NCI-H510A treated with DMSO at 0.1 percent for 48 hours (cell line): ENCODE measurements around the gene CLIP4.

ENCODE experiments used
- DNase-seq: peaks from one replicate; lab custom pipeline; 2025; lab: John Stamatoyannopoulos, UW

The CLIP4 gene

DNA sequence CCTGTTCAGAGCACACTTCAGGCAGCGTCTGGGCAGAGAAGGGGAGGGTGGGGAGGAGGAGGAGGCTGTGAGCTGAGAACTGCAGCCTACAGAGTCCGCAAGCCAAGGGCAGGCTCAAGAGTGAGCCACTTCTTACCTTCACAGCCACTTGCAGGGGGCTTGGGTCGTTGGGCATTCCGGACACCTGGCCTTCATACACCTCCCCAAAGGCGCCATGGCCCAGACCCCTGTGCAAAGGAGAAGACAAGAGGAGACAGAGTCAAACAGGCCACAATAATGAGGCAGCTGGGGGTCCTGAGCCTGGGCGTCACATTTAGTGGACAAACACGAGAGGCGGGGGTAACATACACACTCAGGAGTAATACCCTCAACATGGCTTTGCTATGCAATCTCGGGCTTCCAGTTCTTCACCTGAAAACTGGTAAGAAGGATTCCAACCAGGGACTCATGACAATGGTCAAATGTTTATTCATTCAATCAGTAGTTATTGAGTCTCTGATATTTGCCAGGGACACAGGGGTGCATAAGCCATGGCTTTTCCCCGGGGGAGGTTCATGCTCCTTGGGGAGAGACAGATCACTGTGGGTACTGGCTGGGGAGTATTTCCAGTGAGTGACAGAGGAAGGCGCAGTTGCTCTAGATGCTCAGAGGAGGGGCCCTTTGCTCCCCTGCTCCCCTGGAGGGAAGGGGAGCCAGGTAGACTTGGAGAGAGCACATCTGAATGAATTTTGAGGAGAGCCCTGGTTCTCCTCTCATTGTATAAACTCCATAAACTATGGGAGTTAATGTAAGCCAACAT is 107.4 kb downstream of the CLIP4 start:
- DNase-seq = no peak

- no peak for DNase-seq
These were observed 108.0 kb downstream of the CLIP4 start for GRCh38 chr2:29223257-29223656.

GRCh38 chr2:29223851-29224692 is 108.9 kb downstream of the CLIP4 start:
- no peak for DNase-seq

DNA sequence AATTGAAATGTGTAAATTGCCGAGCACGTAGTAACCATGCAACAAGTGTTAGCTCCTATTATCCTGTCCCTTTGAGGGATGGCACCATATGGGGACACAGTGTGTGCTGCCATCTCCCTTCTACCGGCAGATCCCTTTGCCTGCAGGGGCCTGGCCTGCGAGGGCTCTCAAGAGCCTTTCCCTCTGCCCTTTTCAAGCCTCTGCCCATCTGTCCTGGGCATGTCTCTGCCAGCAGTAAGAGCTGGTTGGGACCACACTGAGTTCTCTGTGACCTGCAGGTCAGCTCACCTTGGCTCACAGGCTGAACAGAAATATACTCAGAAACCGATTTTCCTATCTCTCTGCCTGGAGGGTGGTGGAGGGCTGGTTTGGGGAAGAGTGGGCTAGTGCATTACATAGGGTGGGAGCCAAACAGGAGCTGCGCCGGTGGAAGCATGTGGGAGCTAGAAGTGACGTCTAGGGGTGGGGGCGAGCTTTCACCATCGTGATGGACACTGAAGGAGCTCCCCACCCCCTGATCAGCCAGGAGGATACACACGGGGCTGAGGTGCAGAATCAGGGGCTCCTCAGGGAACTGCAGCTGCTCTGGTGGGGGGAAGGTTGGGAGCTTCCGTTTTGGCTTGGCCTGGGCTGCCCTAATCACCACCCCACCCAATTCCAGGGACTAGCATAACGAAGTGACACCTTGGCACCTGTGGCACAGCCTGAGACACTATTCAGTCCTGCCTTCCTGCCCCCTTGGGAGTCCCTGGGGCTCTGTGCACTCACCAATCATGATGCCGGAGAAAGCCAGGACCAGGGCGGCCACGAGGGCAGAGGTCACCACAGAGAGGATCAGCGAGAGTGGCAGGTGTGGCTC is 109.7 kb downstream of the CLIP4 start:
- DNase-seq = no peak

DNA sequence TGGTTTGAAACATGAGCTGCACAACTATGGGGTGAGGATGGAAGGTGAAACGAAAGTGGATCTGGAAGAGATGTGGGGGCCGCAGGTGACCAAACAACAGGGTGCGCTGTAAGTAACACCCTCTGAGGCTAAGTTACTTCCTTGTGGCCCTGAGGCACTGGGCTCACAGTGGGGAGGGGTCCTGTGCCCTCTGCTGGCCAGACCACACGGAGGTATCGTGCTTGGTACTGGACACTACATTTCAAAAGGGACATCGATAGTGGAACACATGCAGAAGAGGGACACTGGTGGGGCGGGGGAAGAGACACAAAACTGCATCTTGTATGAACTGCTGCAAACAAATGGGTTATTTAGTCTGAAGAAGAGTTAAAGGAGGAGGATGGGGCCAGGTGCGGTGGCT is 110.6 kb downstream of the CLIP4 start:
- DNase-seq = no peak

GRCh38 chr2:29226375-29226774 is 111.2 kb downstream of the CLIP4 start:
- no peak for DNase-seq

- DNase-seq = no peak
These were observed 111.6 kb downstream of the CLIP4 start for GRCh38 chr2:29226808-29227207.

DNA sequence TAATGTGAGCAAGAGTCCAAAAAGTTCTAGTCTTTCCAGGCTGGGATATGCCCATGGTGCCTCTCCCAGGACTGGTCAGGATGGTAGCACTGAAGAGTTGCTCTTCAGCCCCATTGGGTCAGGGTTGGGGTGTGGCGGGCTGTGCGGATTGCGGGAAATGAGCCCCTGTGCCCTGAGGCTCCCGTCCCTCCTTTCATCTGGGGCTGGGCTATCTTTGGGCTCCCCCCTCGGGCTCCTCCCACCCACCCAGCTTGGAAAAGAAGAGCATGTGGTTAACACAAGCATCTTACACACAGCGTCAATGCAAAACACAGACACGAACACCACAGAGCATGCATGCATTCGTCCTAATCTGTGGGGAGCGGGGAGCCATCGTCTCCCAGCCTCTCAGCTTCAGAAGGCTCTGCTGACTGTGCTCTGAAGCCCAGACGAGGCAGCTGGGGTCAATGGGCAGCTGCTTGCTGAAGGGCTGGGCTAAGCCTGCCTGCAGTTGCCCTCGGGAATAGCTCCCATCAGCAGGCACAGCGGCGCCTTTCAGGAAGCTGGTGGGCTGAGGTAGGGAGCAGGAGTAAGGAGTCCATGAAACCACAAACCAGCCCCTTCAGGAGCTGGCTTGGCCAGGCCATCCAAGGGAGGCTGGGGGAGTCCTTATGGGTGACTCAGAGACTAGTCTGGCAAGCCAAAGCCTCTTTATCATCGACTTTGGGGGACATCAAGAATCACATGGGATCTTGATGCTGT is 112.9 kb downstream of the CLIP4 start:
- no peak for DNase-seq

DNA sequence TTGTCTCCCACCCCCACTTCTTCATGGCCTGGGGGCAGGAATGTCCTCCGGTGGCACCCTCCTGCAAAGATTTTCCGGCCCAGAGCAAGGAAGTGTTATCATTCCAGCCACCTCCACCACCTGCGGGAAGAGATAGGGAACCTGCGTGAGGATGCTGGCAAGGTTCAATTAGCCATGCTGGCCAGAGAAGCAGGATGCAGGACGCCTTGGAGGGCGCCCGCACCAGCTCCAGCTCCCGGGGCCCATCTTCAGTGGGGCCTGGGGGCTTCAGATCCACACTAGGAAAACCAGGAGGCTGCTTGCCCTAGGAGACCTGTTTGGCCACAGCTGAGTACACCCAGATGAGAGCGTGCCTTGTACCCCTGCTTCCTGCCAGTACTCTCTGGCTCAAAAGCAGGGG is 113.7 kb downstream of the CLIP4 start:
- DNase-seq = no peak

DNA sequence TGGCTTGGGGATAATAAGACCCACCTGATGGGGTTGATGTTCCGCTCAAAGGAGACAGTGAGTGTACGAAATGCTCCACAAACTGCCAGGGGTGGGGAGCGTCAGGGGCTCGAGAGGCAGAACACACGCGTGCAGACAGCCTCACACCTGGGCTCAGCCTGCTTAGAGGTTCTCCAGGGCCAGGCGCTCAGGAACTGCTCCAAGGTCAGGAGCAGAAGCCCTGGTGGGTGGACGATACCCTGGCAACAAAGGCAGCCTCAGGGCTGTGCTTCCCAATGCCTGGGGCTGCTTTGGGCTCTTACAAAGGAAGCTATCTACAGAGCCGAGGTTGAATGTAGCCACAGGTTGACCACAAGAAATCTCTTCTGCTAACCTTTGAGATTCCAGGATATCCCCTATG is 114.4 kb downstream of the CLIP4 start:
- DNase-seq = no peak

DNA sequence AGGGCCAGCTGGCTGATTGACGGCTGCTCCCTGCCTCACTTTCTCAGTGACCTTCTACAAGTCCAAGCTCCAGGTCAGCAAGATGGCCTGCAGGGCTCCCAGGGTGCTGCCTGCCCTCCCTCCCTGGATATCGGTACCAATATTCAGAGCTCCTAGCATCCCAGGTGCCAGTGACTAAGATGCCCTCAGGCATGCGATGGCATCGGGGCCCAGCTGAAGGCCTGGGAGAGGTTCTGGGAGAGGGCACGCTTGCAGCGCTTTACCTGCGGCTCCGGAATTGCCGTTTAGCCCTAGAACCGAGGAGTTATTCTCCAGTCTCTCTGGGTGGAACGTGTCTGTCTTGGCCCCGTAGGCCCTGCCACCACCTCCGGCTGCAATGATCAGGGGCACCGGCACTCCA is 116.8 kb downstream of the CLIP4 start:
- no peak for DNase-seq

- peak; percentile 62 for DNase-seq
These were observed 118.2 kb downstream of the CLIP4 start for GRCh38 chr2:29233428-29233827.

- no peak for DNase-seq
These were observed 120.2 kb downstream of the CLIP4 start for GRCh38 chr2:29235411-29235810.

DNA sequence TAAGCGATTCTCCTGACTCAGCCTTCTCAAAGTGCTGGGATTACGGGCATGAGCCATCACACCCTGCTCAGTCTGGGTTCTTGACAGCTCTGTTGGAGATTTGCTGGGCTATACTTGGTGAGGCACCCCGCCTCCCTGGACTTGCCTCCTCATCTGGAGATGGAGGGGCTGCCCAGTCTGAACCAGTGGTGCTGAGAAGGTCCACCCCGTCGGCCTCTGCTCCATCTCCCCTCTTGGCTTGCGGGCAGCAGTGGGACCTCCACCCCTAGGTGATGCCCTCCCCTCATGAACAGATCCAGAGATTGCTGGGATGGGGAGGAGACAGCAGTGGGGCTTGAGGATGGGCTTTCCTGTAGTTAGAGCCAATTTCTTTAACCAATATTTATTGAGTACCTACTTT is 120.9 kb downstream of the CLIP4 start:
- DNase-seq = no peak

DNA sequence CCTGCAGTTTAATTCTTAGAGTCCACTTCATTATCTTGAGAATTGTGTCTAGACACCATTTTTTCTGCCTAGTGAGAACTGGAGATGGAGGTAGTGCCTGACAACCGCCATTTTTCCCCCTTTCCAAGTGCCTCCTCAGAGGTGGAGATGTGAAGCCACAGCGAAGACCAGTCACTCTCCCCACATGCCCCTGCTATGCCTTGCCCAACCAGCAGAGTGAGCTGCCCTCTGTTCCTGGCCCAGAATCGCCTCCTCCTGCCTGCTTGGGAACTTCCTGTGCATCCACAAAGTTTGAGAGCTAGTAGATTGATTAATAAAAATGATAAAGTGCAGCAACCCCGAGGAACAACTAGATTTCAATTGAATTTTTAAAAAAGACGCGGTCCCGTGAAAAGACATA is 123.3 kb downstream of the CLIP4 start:
- peak; percentile 6 for DNase-seq
